SH-SY5Y (cell line): ENCODE data around the gene PC.

Experiments
- GATA2 ChIP-seq: IDR thresholded peaks from 2 replicates; pipeline ENCODE4 v1.6.1; 2011; ENCODE audit warnings: mild to moderate bottlenecking, low read depth, low read length
- GATA3 ChIP-seq: IDR thresholded peaks from 2 replicates; pipeline ENCODE4 v1.6.1; 2011; ENCODE audit warnings: low read depth, mild to moderate bottlenecking, low read length, moderate library complexity

DNA sequence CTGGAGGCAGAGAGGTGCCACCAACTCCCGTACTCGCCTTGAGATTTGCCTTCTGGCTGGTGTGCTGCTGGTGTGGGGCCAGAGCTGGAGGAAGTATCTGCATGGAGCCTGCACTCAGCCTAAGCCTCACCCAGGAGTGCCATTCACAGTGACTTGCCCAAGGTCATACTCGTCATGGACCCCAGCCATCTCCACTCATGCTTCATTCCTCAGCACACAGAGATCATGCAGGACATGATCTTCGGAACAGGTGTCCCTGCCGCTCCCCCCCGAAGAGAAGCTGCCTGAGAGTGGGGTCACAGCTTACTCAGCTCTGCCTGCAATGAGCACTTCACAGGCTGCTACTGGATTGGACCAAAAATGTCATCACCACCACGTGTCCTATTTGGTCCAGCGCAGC lies 49.0 kb downstream of the PC start:
- TF ChIP-seq GATA2, result no peak
- TF ChIP-seq GATA3, result no peak
